Neural cell (in vitro differentiated cells): ENCODE data around the gene COP1. TPM values are rescaled to one million over a fixed set of nuclear protein-coding genes. Genes with fewer than 3 reads are reported as not detected.

Source experiments
- H2AFZ ChIP-seq: fragments of 200-600, 300-800 bp; sonication (generic), shearing (Covaris generic); 2 replicates; pipeline ENCODE4 v1.6.0; 2014; ENCODE audit warnings: low read depth, mild to moderate bottlenecking, antibody characterized with exemption, low read length, moderate library complexity
- H3F3A ChIP-seq: fragments of 200-600 bp; shearing (Covaris generic); 2 replicates; pipeline ENCODE4 v1.6.1; 2016; ENCODE audit warnings: mild to moderate bottlenecking, moderate library complexity, mixed read lengths, antibody characterized with exemption, low read length; ENCODE audit not compliant: insufficient read depth, poor library complexity, severe bottlenecking
- H3K27ac ChIP-seq: fragments of 200-600, 300-800 bp; sonication (generic), shearing (Covaris generic); 2 replicates; pipeline ENCODE4 v1.5.1; 2014; ENCODE audit warnings: mild to moderate bottlenecking, low read length, moderate library complexity
- H3K27me3 ChIP-seq: fragments of 300-800, 200-600 bp; sonication (generic), shearing (Covaris generic); 2 replicates; pipeline ENCODE4 v1.6.0; 2014; ENCODE audit warnings: mild to moderate bottlenecking, low read depth, low read length, moderate library complexity; ENCODE audit not compliant: insufficient read depth
- H3K36me3 ChIP-seq: fragments of 300-800, 200-600 bp; sonication (generic), shearing (Covaris generic); 2 replicates; pipeline ENCODE4 v1.5.1; 2014; ENCODE audit warnings: mild to moderate bottlenecking, antibody characterized with exemption, low read length, moderate library complexity; ENCODE audit not compliant: insufficient read depth
- H3K4me2 ChIP-seq: fragments of 300-800, 200-600 bp; sonication (generic), shearing (Covaris generic); 2 replicates; pipeline ENCODE4 v1.6.0; 2014; ENCODE audit warnings: mild to moderate bottlenecking, low read length
- H3K4me3 ChIP-seq: fragments of 300-800, 200-600 bp; sonication (generic), shearing (Covaris generic); 2 replicates; pipeline ENCODE4 v1.5.1; 2014; ENCODE audit warnings: mild to moderate bottlenecking, low read length, moderate library complexity
- H3K79me2 ChIP-seq: fragments of 200-600 bp; shearing (Covaris generic); replicated peaks from 2 replicates; pipeline ENCODE4 v1.6.0; 2014; ENCODE audit warnings: mild to moderate bottlenecking, low read length, moderate library complexity; ENCODE audit not compliant: insufficient read depth
- H3K9ac ChIP-seq: fragments of 300-800, 200-600 bp; sonication (generic), shearing (Covaris generic); 2 replicates; pipeline ENCODE4 v1.6.1; 2016; ENCODE audit warnings: mild to moderate bottlenecking, low read length, mixed read lengths
- H3K9me2 ChIP-seq: fragments of 200-600 bp; shearing (Covaris generic); 2 replicates; pipeline ENCODE4 v1.6.1; 2016; ENCODE audit warnings: mild to moderate bottlenecking, low read length, mixed read lengths; ENCODE audit not compliant: insufficient read depth
- H3K9me3 ChIP-seq: fragments of 200-600, 300-800 bp; sonication (generic), shearing (Covaris generic); 2 replicates; pipeline ENCODE4 v1.6.1; 2016; ENCODE audit warnings: mild to moderate bottlenecking, mixed run types, low read length, moderate library complexity, mixed read lengths
- H4K20me1 ChIP-seq: fragments of 200-600 bp; shearing (Covaris generic); 2 replicates; pipeline ENCODE4 v1.6.1; 2016; ENCODE audit warnings: mild to moderate bottlenecking, mixed run types; ENCODE audit not compliant: insufficient read depth
- EP300 ChIP-seq: fragments of 450-650 bp; conservative IDR thresholded peaks from 2 replicates; pipeline ENCODE4 v1.6.1; 2014; ENCODE audit warnings: antibody characterized with exemption, mild to moderate bottlenecking, moderate library complexity; ENCODE audit not compliant: poor library complexity, severe bottlenecking
- EZH2 ChIP-seq: fragments of 200-600, 300-800 bp; shearing (Covaris generic), sonication (generic); IDR thresholded peaks from 2 replicates; pipeline ENCODE4 v1.6.1; 2014; ENCODE audit warnings: antibody characterized with exemption, low read length, borderline replicate concordance, mild to moderate bottlenecking; ENCODE audit not compliant: insufficient read depth, poor library complexity, severe bottlenecking
- MXI1 ChIP-seq: fragments of 450-650 bp; conservative IDR thresholded peaks from 2 replicates; pipeline ENCODE4 v1.6.1; 2014; ENCODE audit warnings: antibody characterized with exemption, mild to moderate bottlenecking; ENCODE audit not compliant: poor library complexity, severe bottlenecking
- POLR2AphosphoS5 ChIP-seq: IDR thresholded peaks from 2 replicates; pipeline ENCODE4 v1.6.1; 2012
- RAD21 ChIP-seq: fragments of 450-650 bp; conservative IDR thresholded peaks from 2 replicates; pipeline ENCODE4 v1.6.1; 2014; ENCODE audit warnings: antibody characterized with exemption, mild to moderate bottlenecking, moderate library complexity
- SMC3 ChIP-seq: fragments of 450-650 bp; conservative IDR thresholded peaks from 2 replicates; pipeline ENCODE4 v1.6.1; 2014; ENCODE audit warnings: antibody characterized with exemption, mild to moderate bottlenecking, moderate library complexity; ENCODE audit not compliant: poor library complexity
- TAF1 ChIP-seq: IDR thresholded peaks from 2 replicates; pipeline ENCODE4 v1.6.1; 2012; ENCODE audit warnings: low read depth
- polyA plus RNA-seq: library from polyadenylated mRNA; depleted of rRNA; stranded (reverse); fragments of >200 nt; gene quantifications from 2 replicates; pipeline ENCODE4 v1.2.3, GENCODE V29; 2014
- TF ChIP-seq, protein P1 (sequence below): fragments of 450-650 bp; IDR thresholded peaks from 2 replicates; pipeline ENCODE4 v1.5.1; 2014; ENCODE audit warnings: antibody characterized with exemption, mild to moderate bottlenecking, moderate library complexity; ENCODE audit not compliant: poor library complexity, severe bottlenecking
- TF ChIP-seq, protein P2 (sequence below): IDR thresholded peaks from 2 replicates; pipeline ENCODE4 v1.6.1; 2012; ENCODE audit warnings: borderline replicate concordance

The COP1 gene
- polyA plus RNA-seq, 1 donor from 2014 or later: 72.3 TPM

DNA sequence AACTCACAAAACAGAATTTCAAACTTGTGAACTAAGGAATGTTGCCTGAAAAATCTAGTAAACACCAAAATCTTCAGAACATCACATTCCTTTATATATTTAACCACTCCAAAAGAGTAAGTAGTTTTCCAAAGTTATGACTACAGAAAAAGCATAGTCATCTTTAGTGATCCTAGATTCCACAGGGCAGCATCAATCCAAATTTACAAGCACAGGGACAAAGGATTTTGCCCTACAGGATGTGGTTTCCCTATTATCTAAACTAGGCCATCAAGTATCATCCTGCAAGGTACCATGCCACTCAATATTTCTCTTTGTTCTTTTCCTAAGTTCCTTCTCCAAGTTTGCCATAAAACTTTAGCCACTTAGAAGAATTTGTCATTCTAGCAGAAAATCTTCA is 33.0 kb downstream of the COP1 start:
- Histone ChIP-seq H4K20me1 (no peaks in the 10 kb centered on the region), H3K9me2 (no peaks in the 10 kb centered on the region), H3K36me3 (peaks cover 18% of the 10 kb centered on the region), H3K9me3 (no peaks in the 10 kb centered on the region), H3K27ac (no peak overlapping the region), H3K9ac (no peak overlapping the region), H3K79me2 (peaks cover 15% of the 10 kb centered on the region), H3K4me2 (no peak overlapping the region), H3K27me3 (no peaks in the 10 kb centered on the region), H3K4me3 (no peak overlapping the region), H3F3A (no peaks in the 10 kb centered on the region), H2AFZ (no peak overlapping the region)
- TF ChIP-seq SMC3 (no peak), TAF1 (no peak), EZH2 (no peak), EP300 (no peak), RAD21 (no peak), MXI1 (no peak), POLR2AphosphoS5 (no peak)
- TF ChIP-seq, protein P1, sequence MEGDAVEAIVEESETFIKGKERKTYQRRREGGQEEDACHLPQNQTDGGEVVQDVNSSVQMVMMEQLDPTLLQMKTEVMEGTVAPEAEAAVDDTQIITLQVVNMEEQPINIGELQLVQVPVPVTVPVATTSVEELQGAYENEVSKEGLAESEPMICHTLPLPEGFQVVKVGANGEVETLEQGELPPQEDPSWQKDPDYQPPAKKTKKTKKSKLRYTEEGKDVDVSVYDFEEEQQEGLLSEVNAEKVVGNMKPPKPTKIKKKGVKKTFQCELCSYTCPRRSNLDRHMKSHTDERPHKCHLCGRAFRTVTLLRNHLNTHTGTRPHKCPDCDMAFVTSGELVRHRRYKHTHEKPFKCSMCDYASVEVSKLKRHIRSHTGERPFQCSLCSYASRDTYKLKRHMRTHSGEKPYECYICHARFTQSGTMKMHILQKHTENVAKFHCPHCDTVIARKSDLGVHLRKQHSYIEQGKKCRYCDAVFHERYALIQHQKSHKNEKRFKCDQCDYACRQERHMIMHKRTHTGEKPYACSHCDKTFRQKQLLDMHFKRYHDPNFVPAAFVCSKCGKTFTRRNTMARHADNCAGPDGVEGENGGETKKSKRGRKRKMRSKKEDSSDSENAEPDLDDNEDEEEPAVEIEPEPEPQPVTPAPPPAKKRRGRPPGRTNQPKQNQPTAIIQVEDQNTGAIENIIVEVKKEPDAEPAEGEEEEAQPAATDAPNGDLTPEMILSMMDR: no peak
- TF ChIP-seq, protein P2, sequence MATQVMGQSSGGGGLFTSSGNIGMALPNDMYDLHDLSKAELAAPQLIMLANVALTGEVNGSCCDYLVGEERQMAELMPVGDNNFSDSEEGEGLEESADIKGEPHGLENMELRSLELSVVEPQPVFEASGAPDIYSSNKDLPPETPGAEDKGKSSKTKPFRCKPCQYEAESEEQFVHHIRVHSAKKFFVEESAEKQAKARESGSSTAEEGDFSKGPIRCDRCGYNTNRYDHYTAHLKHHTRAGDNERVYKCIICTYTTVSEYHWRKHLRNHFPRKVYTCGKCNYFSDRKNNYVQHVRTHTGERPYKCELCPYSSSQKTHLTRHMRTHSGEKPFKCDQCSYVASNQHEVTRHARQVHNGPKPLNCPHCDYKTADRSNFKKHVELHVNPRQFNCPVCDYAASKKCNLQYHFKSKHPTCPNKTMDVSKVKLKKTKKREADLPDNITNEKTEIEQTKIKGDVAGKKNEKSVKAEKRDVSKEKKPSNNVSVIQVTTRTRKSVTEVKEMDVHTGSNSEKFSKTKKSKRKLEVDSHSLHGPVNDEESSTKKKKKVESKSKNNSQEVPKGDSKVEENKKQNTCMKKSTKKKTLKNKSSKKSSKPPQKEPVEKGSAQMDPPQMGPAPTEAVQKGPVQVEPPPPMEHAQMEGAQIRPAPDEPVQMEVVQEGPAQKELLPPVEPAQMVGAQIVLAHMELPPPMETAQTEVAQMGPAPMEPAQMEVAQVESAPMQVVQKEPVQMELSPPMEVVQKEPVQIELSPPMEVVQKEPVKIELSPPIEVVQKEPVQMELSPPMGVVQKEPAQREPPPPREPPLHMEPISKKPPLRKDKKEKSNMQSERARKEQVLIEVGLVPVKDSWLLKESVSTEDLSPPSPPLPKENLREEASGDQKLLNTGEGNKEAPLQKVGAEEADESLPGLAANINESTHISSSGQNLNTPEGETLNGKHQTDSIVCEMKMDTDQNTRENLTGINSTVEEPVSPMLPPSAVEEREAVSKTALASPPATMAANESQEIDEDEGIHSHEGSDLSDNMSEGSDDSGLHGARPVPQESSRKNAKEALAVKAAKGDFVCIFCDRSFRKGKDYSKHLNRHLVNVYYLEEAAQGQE: no peak

DNA sequence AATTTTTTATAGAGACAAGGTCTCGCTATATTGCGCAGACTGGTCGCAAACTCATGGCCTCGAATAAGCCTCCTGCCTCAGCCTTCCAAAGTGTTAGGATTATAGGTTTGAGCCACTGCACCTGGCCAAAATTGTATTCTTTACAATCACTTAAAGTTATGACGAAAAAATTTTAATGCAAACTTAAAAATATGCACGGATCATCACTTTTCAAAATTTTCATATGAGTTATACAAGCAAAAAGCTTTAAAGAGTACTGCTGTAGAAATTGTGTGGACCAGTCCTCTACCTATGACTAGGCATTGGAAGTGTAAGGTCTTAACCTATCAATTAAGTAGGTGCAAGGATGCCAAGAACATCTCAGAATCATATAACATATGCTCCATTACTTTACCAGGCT is 34.9 kb downstream of the COP1 start:
- H3K4me3 ChIP-seq: no peak overlapping the region
- H3K27me3 ChIP-seq: no peaks in the 10 kb centered on the region
- H3K4me2 ChIP-seq: no peak overlapping the region
- H3K9me3 ChIP-seq: no peaks in the 10 kb centered on the region
- peaks cover 18% of the 10 kb centered on the region for H3K36me3 ChIP-seq
- H3K79me2 ChIP-seq: peaks cover 15% of the 10 kb centered on the region
- H3K27ac ChIP-seq: no peak overlapping the region
- no peaks in the 10 kb centered on the region for H4K20me1 ChIP-seq
- no peaks in the 10 kb centered on the region for H3K9me2 ChIP-seq
- TF ChIP-seq EP300: no peak
- no peak for TF ChIP-seq MXI1
- TF ChIP-seq EZH2: no peak
- no peak for TF ChIP-seq RAD21
- no peak for TF ChIP-seq TAF1
- TF ChIP-seq, protein P1: no peak
- no peak for TF ChIP-seq POLR2AphosphoS5
- TF ChIP-seq, protein P2: no peak
- TF ChIP-seq SMC3: no peak
- no peaks in the 10 kb centered on the region for H3F3A ChIP-seq
- no peak overlapping the region for H3K9ac ChIP-seq
- H2AFZ ChIP-seq: no peak overlapping the region
